ENCODE data around the gene RER1.

Gene RER1

DNA sequence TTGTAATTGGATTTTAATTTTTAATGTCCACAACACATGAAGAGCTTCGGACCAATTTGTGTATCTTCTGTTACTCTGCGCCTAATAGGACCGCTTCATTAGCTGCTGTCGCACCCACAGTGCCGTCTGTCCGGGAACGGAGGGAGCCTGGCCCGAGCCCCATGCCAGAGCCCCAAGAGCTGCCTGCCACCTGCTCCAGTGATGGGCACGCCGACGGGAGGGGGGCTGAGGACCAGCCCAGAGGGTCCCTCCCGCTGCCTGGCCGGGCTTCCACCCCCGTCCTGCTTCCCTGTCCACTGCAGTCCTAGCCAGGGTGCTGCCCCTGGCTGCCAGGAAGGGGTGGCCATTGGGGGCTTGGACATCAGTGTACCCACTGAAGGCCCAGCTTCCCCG, 54.2 kb downstream of the RER1 start:
- DNase-seq (ENCODE audit: low read depth), result no peak

DNA sequence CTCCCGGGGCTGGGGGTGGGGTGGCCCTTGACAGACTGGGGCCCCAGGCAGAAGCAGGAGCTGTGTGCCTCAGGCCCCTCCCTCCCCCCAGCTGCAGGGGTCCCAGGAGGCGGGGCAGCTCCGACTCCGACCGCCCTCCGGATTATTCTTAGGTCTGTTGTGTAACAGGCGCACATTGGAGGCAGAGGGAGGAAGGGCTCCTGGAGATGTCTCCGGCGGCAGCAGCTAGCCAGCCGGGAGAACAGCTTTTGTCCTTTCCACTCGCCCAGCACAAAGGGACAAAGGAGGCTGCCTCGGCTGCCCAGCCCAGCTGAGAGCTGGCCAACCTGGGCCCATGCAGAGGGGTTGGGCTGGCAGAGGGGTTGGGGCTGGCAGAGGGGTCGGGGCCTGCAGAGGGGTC, 54.8 kb downstream of the RER1 start:
- no peak for DNase-seq (ENCODE audit: low read depth)

DNA sequence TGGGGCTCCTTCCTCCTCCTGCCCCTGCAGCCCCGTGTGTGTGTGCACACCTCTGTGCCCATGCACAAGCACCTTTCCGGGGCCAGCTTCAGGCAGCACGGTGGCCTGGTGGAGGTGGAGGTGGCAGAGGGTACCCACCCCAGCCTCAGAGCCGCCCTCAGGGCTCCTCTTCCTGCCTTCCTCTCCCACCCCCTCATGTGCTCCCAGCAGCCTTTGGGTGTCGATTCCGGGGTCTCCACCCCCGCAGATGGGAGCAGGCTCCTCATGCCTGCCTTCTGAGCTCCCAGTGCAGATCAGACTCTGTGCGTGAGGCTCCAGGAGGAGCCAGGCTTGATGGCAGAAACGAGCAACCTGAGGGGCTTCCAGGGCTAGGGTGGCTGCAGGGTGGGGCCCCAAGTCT, 55.2 kb downstream of the RER1 start:
- no peak for DNase-seq (ENCODE audit: low read depth)

DNA sequence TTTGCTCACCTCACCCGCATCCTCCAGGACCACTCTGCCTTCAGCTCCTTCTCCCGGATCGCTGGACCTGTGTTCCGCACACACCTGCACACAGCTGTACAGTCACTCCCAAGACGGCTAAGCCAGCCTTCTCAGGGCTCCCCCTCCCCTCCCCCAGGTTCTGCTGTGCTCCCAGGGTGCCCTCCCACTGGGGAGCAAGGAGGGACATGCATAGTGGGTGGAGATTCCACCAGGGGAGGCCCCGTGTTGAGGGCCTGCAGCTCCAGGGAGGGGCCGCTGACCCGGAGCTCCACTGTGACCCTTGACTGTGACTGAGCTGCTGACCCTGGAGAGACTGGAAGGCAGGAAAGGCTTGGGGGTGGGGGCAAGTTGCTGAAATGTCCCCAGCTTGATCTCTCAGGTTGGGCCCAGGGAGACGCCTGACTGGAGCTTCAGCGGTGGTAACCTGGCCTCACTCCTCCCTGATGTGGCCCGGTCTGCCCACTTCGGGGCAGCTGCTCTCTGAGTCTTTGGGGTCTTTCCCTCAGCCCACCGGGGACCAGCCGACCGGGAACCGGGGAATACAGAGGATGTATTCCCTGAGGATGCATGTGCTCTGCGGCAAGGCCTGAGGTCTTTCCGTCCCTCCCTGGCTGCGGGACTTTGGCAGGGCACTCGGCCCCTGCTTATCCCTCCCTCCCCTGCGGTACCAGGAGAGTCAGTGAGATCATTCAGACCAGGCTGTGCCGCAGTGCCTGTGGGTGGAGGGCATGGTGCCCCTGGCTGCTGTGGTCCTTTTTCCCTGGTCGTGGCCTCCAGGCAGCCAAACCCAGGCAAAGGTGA, 55.8 kb downstream of the RER1 start:
- DNase-seq (ENCODE audit: low read depth), result no peak

DNA sequence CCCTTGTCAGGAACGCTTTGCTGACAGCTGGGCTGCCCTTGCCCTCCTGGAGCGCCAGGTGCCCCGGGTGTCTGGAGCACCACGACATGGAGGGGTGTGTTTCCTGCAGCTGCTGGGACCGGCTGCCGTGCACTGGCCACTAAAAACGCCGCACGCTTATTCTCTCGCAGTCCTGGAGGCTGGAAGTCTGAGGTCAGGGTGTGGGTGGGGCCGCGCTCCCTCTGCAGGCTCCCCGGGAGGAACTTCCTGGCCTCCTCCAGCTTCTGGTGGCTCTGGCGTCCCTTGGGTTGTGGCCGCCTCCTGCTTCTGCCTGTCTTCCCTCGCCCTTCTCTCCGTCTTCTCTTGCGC, 56.4 kb downstream of the RER1 start:
- no peak for DNase-seq (ENCODE audit: low read depth)

DNA sequence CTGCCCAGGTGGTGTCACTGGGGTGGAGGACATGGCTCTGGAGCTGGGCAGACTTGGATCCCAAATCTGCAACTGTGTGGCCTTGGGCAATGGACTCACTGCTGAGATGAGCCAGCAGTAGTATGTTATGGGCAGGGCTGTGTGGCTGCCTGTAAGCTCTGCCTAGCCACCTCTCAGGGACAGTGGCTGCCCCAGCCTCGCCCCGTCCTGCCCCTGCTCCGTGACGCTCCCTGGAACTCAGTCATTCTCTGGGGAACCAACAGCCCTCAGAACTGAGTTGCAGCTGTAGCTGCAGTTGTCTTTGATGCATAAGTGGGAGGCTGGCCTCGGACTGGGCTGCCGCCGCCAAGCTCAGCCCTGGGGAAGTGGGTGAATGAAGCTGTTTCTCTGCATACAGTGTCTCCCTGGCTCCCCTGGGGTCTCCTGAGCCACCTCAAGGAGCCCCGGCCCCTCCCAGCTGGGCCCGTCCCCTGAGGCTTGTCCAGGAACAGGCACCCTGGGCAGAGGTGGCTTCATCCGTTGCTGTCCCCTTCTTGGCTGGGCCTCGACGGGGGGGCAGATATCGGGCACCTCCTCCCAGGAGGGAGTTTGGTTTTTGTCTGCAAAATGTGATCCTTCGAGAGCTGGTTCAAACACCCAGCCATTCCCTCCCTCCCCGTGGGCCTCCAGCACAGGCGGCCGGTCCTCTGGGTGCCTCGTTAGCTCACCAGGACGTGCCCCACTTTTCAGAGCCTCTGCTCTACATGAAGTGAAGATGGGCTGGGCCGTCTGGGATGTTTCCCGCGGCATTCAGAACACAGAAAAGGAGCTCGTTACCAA, 58.2 kb downstream of the RER1 start:
- DNase-seq (ENCODE audit: low read depth), result no peak

DNA sequence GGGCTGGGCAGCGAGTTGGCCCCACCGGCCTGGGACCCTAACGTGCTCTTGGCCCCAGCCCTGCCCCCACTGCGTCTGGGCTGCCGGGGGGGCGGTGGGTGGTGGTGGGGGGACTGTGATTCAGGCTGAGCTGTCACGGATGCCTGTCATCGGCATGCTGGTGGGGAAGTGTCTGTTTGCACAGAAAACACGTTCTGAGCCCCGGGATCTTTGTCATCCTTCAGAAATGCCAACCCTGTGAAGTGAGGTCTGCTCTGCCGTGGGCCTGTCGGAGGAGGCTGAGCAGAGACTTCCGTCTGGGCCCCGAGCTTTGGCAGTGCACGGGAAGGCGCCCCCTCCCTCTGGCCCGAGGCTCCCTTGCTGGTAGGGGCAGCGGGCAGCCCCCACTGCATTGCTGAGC, 60.1 kb downstream of the RER1 start:
- no peak for DNase-seq (ENCODE audit: low read depth)

DNA sequence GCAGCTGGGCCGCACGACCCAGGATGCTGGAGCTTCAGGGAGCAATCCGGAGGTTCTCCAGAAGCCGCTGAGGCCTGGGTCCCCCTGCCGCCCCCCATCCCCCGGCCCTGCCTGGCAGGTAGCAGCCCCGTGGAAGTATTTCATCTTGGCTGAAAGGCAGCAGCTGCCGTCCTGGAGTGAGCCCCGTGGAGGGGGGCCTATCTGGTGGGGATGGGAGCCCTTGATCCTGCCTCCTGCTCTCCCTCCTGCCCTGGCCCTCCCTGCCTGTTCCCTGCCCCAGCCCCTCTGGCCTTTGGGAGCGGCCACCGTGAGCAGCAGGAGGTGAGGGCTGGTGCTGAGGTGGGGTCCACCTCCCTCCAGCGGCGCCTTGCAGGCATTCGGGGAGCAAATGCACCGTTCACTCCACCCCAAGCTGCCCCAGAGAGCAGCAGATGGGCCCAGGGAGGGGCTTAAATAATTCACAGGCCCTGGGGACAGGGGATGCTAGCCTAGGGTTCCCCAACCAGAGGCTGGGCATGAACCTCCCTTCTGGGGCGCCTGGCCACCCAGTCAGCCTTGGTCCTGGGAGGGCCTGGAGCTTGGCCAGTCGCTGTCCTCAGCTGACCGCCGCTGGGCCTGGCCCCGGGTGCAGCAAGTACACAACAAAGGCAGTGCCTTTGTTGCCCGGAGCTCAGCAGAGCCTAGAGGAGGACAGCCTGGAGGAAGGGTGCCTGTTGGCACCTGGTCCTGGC, 60.7 kb downstream of the RER1 start:
- no peak for DNase-seq (ENCODE audit: low read depth)

DNA sequence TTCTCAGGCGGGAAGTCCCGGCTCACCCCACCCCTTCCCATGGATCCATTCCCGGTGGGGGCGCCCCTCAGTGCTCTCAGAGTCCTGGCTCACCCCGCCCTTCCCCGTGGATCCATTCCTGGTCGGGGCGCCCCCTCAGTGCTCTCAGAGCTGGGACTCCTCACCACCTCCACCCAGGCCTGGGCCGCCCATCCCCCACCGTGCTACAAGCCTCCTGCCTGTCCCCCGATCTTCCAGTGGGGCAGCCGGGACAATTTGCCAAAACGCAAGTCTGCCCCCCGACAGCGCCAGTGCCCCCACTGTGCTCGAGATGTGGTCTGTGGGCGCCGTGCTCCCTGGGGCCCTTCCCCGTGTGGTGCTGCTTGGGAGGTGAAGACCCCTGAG, 61.3 kb downstream of the RER1 start:
- no peak for DNase-seq (ENCODE audit: low read depth)

DNA sequence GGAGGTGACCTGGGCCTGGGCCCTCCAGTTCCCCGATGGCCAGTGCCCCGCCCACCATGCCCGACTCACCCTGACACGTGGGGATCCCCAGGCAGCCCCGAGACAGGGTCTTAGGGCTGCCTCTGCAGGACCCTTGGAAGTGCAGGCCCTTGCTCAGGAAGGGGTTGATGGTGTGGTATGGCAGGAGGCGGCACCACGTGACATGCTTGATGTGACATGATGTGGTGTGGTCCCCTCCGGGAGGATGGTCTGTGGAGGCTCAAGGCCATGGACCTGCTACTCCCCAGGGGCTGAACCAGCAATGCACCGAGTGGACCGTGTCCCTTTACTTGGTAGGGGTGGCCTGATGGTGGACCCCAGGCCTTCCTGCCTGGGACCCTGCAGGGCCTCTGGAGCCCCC, 62.6 kb downstream of the RER1 start:
- DNase-seq (ENCODE audit: low read depth), result no peak

Measured in activated T-cell treated with anti-CD3 and anti-CD28 coated beads for 24 hours (primary cell).